GM18498 (cell line): ENCODE results near the gene KRAS.
A peak's percentile ranks its signal among the peaks of the same experiment; 100 is the strongest.

Source experiments
- ATAC-seq: cut with Tn5 transposase; IDR thresholded peaks from one replicate; pipeline ENCODE4 v1.9.1; 2021; ENCODE audit warnings: mild to moderate bottlenecking, moderate library complexity; ENCODE audit not compliant: unreplicated experiment

The KRAS gene

DNA sequence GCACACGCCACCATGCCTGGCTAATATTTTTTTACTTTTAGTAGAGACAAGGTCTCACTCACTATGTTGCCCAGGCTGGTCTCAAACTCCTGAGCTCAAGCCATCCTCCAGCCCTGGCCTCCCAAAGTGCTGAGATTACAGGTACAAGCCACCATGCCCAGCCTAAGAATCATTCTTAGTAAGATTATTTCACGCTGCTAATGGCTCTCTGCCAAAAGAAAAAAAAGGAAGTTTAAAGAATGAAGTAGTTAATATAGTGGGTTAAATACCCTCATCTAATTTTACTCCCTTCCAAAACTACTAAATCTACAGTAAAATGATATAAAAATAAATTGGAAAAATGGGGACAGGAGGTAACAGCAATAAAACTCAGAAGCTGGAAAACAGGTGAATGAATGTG, 53.1 kb downstream of the KRAS start:
- ATAC-seq: no peak

DNA sequence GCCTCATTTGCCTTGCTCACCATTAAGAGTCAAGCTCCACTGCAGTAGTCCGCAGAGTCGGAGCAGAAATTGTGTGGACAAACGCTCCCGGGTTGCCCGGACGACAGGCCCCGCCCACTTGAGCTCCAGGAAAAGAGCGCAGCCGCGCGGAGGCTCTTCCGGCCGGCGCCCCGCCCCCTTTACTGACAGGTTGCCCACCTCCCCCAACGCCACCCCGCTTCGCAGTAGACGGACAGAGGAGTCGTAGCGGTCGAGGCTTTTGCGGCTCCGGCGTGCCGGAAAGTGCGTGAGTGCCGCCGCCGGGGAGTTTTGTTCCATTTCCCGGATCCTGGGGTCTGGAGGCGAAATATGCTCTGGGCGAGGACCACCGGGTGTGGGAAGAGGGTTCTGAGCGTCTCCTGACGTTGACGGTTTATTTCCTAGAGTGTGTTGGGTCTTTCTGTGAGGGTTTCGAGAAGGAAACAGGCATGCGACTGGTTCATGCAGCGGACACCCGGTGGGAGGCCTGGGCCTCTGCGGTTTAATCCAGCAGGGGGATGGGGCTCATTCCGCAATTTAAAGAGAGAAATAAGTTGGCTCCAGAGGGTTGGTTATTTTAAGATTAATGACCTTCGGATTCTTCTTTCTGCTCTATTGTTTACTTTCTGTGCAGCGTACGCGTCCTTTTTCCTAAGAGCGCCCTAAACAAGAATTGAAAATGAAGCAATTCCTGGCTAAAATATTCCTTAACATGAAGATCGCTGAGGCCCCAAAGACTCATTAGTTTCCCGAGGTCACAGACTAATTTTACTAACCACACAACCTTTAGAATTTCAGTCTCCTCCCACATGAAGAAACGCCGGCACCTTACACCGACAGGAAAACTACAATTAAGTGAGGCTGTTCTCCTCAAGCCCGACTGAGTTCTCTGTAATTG, 55.4 kb downstream of the KRAS start, which contains the start of the genes DNAI7 and ETFRF1:
DNAI7 (minus strand) TSS at position 105 of the 916 bp plus-strand sequence; CDS start at position 23, 82 bp downstream.
ETFRF1 (plus strand) TSS at position 182 of the 916 bp plus-strand sequence. CDS start 8,720 bp downstream, outside the sequence.
- ATAC-seq: peak; percentile 97

DNA sequence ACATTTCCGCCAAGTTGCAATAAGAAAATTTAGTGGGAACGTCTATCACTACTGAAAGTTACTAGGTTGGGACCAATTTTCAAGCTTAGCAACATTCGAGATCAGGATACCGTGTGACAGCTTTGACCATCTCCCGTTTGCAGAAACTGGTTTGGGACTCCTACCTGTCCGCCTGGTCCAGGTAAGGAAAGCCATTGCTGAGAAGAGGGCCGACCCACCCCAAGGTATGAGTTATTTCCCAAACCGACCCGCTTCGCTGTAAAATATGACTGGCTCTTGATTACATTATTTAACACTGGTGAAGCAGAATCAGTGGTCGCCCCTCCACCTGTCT, 56.0 kb downstream of the KRAS start:
- peak; percentile 16 for ATAC-seq

DNA sequence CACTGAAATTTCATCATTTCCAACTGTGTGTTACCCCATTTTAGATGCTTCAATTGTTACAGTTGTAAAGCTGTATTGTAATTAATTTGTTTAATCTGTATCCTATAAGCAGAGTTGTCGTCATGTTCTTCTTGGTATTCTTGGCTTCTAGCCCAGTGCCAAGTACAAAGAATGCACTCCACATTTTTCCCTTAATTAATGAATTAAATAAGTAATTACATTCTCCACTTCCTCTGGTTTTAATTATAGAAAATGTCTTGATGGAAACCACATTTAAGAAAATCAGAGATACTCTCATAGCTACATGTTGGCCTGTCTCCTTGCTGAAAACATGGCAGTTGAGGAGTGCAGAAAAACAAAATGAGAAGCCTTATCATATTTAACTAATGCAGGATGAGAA, 56.5 kb downstream of the KRAS start:
- no peak for ATAC-seq

DNA sequence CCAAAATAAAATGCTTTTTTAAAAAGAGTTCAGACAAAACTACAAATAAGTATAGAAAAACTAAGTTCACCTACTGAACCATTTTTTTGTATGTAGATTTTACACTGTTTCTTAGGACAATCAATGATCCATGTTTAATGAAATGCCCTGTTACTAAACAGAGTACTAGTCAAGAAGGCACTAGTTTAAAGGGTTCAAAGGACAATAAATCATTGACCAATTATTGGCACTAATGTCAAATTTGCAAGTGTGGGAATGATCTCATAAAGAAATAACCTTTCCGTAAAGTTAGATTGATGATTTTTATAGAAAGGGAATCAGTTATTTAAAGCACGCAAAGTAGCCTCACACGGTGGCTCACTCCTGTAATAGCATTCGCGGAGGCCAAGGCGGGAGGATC, 59.9 kb downstream of the KRAS start:
- no peak for ATAC-seq

DNA sequence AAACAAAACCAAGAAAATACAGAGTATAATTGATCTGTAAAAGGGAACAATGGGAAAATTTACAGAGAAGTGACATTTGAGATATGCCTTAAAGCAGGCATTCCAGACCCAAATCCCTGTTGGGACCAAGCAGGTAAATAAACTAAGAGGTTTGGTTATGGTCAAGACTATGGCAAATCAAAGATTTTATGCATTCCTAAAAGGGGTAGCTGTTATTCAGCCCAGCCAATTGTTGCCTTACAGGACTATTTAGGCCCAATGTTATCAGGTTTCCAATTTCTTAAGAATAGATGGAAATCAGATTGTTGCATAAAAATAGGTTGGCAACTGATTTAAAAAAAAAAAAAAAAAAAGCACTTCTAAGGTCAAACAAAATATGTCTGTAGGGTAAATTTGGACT, 61.1 kb downstream of the KRAS start:
- ATAC-seq: no peak

DNA sequence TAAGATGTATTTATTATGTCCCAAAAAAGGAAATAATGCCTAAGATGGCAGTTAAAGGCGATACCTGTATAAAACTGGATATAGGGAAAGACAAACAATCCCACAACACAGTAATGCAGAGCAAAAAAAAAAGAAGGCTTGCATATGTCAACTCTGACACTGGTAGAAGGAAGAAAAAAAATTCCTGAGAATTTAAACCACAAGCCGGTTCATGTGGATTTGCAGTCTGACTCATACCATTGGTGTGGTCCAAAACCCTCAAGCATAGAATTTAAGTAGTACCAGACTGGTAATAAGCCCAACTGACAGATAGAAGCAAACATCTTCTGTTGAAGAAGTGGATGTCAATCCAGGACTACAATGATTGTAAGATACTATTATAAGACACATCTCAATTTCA, 62.9 kb downstream of the KRAS start:
- ATAC-seq: no peak

DNA sequence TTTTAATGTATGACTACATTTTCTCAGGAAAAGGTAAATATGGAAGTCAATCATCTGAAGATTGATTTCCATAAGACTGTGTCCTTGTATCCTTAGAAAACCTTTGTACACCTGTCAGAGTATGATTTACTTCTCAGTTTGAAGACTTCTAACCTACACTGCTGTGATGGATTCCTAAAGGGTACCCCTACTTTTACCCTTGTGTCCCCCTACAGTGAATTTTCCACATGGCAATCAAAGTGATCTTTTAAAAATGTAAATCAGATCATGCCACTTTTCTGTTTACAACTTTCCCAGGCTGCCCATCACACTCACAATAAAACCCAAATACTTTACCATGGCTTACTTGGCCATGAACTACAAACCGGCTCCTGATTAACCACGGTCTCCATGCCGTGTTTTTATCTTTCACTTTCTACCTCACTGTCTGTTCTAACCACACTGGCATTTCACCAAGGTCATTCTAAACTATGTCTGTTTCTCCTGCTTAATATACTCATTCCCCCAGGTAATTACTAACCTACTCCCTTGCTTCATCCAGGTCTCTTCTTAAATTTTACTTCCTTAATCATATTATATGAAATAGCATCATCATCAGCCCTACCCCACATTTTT, 63.8 kb downstream of the KRAS start:
- ATAC-seq: peak; percentile 95

DNA sequence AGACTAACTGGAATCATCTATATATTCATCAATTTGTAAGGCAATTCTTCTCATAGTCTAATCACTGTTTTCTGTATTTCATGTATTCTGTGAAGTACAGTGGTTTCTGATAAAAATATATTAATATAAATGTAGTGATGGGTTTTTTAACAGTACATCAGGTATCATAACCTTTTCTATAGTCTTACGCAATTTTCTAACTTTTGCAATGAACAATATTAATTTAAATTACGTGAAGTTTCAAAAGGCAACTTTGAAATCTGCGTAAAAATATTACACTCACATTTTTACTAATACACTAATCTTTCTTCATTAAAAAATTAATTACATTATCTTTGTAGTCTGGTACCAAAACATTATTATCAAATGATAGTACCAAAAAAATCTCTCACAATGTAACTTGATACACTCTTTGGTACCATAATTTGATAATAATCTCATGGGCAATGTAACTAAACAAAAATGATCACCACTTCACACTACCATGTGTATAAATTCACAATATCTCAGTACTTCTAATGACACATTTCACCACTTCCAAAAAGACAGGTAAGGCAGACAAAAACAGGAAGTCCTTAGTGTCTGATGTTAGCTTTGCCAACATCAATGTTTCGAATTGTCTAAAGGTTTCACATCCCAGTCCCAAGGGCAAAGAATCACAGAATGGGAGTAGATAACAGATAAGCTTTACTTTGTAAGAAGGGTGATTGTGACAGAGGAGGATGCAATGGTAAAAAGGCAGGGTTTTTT, 64.5 kb downstream of the KRAS start:
- ATAC-seq: no peak

DNA sequence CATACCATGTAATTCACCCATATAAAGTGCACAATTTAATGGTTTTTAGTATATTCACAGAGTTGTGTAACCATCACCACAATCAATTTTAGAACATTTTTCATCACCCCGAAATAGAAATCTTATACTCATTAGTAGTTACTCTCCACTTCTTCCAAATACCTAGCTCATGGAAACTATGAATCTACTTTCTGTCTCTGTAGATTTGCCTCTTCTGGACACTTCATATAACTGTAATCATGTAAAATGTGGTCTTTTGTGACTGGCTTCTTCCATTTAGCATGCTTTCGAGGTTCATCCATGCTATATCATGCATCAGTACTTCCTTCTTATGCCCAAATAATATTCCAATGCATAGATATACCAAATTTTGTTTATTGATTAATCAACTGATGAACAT, 66.6 kb downstream of the KRAS start:
- ATAC-seq: no peak

DNA sequence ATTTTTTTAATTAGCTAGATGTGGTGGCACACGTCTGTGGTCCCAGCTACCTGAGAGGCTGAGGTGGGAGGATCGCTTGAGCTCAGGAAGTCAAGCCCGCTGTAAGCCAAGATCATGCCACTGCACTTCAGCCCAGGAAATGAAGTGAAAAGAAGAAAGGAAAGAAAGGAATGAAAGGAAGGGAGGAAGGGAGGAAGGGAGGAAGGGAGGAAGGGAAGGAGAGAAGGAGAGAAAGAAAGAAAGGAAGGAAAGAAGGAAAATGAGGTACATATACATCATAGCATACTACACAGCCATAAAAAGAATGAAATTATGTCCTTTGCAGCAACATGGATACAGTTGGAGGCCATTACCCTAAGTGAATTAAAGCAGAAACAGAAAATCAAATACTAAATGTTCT, 68.0 kb downstream of the KRAS start:
- ATAC-seq: no peak

DNA sequence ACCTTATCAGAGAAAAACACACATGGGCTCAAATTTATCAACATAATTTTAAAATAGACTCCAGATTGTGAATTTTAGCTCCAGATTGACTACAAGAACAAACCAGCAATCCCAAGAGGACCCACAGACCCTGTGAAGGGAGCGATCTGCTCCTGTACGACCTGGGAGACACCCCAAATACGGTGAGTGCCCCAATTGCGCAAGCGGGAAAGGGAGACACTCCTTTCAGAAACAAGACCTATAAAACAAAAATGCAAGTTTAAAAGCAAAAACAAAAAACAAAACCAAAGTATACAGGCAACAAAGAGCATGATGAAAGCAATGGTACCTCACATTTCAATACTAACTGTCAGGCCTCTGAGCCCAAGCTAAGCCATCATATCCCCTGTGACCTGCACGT, 87.9 kb downstream of the KRAS start:
- no peak for ATAC-seq

DNA sequence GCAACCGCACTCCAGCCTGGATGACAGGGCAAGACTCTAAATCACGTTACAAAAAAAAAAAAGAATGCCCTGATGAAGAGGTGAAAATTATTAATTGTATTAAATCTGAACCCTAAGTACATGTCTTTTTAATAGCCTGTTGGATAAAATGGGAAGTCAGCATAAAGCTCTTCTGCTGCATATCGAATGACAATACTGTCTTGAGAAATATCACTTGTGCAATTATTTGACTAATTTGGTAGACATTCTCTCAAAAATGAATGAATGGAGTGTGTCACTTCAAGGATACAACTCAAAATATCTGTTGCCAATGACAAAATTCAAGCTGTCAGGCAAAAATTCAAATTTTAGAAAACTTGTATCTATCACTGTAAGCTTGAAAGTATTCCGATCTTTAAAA, 94.7 kb downstream of the KRAS start:
- ATAC-seq: no peak

DNA sequence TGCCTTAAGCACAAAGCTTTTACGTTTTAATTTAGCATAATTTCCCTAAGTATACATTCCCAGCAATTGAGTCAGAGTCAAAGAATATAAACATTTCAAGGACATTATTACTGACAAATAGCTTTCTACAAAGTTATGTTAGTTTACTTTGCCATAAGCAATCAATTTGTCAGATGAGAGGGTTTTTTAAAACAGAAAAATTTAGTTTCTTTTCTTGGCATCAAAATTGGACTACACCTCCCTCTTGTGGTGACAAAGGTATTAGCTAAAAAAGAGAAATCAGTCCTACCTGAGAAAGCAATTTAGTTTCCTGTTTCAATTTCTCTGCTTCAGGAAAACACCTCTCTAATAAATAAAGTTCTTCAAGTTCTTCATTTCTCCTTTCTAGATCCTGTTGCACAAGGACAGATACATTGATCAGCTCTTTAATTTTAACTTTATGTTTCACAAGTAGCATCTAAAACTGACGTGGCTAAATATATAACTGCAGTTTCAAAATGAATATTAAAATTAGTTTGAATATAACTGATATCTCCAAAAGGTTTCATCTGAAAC, 95.6 kb downstream of the KRAS start:
- ATAC-seq: peak; percentile 55
